GM10266 (cell line): ENCODE measurements around the gene OLIG1.

Source experiments
- DNase-seq: peaks from one replicate; pipeline ENCODE4 v3.0.0; 2012; ENCODE audit errors: extremely low spot score
- TF ChIP-seq, protein P1 (sequence below): IDR thresholded peaks from 2 replicates; pipeline ENCODE4 v1.5.1; 2012; ENCODE audit warnings: mild to moderate bottlenecking, low read depth; ENCODE audit not compliant: control insufficient read depth, insufficient read depth; ENCODE audit errors: missing control alignments

The OLIG1 gene

GRCh38 chr21:33069994-33070743, at the start of gene OLIG1:
Gene OLIG1, plus strand, starts transcription at chr21:33070141. Its CDS starts 106 bp downstream, at chr21:33070247.
- peak; percentile 58 for DNase-seq

DNA sequence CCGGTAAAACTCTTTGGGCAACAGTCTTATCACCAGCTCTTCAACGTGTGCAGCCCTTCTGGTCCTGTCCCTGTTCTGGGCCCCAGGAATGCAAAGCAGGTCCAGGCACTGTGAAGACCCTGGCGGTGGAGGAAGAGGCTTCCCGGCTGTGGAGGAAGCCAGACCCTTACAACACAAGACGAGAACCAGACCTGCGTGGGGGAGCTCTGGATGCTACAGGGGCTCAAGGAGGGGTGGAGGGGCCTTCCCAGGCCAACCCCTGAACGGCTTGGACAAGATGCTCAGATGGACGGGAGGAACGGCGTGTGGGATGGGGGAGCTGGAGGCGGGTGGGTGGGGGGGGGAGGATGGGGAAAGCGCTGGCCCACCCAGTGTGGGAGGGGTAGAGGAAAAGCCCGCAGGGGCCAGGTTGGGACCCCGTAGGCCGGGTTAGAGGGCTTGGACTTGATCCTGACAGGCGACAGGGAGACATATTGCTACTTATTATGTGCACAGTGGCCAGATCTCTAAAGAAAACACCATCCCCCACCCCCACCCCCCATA, 49.3 kb upstream of the OLIG1 start:
- TF ChIP-seq, protein P1, sequence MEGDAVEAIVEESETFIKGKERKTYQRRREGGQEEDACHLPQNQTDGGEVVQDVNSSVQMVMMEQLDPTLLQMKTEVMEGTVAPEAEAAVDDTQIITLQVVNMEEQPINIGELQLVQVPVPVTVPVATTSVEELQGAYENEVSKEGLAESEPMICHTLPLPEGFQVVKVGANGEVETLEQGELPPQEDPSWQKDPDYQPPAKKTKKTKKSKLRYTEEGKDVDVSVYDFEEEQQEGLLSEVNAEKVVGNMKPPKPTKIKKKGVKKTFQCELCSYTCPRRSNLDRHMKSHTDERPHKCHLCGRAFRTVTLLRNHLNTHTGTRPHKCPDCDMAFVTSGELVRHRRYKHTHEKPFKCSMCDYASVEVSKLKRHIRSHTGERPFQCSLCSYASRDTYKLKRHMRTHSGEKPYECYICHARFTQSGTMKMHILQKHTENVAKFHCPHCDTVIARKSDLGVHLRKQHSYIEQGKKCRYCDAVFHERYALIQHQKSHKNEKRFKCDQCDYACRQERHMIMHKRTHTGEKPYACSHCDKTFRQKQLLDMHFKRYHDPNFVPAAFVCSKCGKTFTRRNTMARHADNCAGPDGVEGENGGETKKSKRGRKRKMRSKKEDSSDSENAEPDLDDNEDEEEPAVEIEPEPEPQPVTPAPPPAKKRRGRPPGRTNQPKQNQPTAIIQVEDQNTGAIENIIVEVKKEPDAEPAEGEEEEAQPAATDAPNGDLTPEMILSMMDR: no peak
- DNase-seq: peak; percentile 26

More at GRCh38 chr21:33069994-33070743, at the start of gene OLIG1:
- TF ChIP-seq, protein P1: no peak

- DNase-seq: peak; percentile 30
- TF ChIP-seq, protein P1: no peak
These were observed 48.8 kb upstream of the OLIG1 start for GRCh38 chr21:33021150-33021549.

DNA sequence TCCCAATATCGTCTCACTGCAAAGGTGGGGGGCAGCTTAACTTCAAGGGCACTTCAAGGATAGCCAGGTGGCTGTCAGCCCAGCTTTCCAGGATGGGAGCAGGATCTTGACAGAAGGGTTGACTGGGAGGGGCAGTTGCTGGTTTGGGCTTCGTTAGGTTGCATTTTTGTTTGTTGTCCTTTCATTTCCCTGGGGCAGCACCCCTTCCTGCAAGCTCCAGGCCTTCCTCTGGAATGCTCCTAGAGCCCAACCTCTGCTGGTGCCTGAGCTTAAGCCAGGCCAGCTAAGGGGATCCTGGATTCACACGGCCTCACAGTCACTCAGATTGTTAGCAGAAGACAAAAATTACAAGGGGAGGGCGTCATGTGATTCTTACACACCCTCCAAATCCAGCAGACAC, 48.3 kb upstream of the OLIG1 start:
- TF ChIP-seq, protein P1: no peak
- DNase-seq: no peak

- TF ChIP-seq, protein P1: no peak
- DNase-seq: peak; percentile 25
These were observed 47.5 kb upstream of the OLIG1 start for GRCh38 chr21:33022489-33022827.

- TF ChIP-seq, protein P1: no peak
- peak; percentile 31 for DNase-seq
These were observed 46.9 kb upstream of the OLIG1 start for GRCh38 chr21:33022828-33023573.
